ENCODE measurements around the gene HIVEP2.

The HIVEP2 gene

GRCh38 chr6:142893088-142893487 is 51.9 kb downstream of the HIVEP2 start:
- no peak for TF ChIP-seq CTCF (conservative IDR thresholded peaks at IDR 0.05; ENCODE audit: low read depth, low read length)
- H3K4me3 ChIP-seq (ENCODE audit: low read length): no peak overlapping the region
- DNase-seq (ENCODE audit: low read depth): no peak

GRCh38 chr6:142892254-142893021 is 52.5 kb downstream of the HIVEP2 start:
- no peak for DNase-seq (ENCODE audit: low read depth)
- TF ChIP-seq CTCF (conservative IDR thresholded peaks at IDR 0.05; ENCODE audit: low read depth, low read length): no peak
- H3K4me3 ChIP-seq (ENCODE audit: low read length): no peak overlapping the region

GRCh38 chr6:142891454-142891853 is 53.5 kb downstream of the HIVEP2 start:
- TF ChIP-seq CTCF (conservative IDR thresholded peaks at IDR 0.05; ENCODE audit: low read depth, low read length): no peak
- DNase-seq (ENCODE audit: low read depth): no peak
- H3K4me3 ChIP-seq (ENCODE audit: low read length): no peak overlapping the region

GRCh38 chr6:142888456-142888855 is 56.5 kb downstream of the HIVEP2 start:
- no peak for DNase-seq (ENCODE audit: low read depth)
- no peak for TF ChIP-seq CTCF (conservative IDR thresholded peaks at IDR 0.05; ENCODE audit: low read depth, low read length)
- no peak overlapping the region for H3K4me3 ChIP-seq (ENCODE audit: low read length)

- no peak overlapping the region for H3K4me3 ChIP-seq (ENCODE audit: low read length)
- no peak for TF ChIP-seq CTCF (conservative IDR thresholded peaks at IDR 0.05; ENCODE audit: low read depth, low read length)
- DNase-seq (ENCODE audit: low read depth): no peak
Observed at GRCh38 chr6:142887517-142887916, 57.5 kb downstream of the HIVEP2 start.

GRCh38 chr6:142886431-142887170 is 58.4 kb downstream of the HIVEP2 start:
- no peak overlapping the region for H3K4me3 ChIP-seq (ENCODE audit: low read length)
- DNase-seq (ENCODE audit: low read depth): peak; percentile 44
- peak; percentile 47 for TF ChIP-seq CTCF (conservative IDR thresholded peaks at IDR 0.05; ENCODE audit: low read depth, low read length)

Measured in retinal pigment epithelial cell (primary cell).